GM21515 (cell line): ENCODE data around the gene TUBA8.

ENCODE experiments used
- ATAC-seq: cut with Tn5 transposase; IDR thresholded peaks from one replicate; pipeline ENCODE4 v1.9.1; 2021; ENCODE audit not compliant: unreplicated experiment

The TUBA8 gene

DNA sequence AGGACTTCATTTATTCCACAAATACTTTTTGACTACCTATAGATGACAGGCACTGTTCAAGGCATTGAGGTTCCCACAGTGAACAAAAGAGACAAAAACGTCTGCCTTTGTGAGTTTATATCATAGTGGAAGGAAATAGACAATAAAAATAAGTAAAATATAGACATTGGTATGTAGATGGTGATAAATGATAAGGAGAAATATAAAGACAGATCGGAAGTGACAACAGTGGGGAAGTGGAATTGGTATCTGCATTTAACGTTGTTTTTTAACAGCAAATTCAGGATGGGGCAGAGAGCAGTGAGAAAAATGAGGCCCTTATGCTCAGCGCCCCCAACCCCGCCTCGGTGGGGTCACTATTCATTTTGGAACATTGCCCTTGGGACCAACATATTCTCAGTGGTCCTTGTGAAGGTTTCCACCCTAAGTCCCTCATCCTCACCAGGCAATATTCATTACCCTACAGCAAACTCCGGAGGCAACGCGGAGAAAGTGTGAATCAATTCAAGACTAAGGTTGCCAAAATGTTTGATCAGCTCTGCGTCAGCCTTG is 33.4 kb upstream of the TUBA8 start:
- ATAC-seq = no peak

DNA sequence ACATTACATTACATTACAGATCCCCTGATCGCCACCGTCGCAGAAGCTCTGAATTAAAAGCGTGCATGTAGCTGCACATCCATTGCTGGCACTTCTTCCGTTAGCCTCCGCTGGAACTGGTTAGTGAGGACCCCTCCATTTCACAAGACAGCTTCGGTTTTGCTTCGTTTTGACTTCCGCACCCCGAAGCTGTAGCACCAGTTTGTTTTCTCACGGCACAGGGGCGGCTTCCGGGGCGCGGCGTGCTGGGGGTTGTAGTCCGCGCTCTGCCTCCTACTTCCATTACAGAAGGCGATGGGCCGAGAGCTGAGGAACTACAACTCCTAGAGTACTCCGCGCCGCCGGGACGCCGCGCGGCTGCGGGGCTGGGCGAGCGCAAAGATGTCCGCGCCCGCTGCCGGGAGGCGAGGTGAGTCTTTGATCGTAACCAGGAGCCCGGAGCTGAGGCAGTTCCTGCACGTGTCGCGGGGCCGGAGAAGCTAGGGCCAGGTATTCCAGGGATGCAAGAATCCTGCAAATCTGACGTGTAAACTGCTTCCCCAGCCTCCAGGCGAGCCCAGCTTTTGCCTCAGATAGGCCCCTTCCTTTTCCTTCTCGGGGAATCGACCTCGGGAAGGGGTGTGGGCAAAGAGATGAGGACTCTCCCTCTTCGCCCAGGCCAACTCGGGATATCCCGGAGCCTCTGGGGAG is 32.8 kb upstream of the TUBA8 start, which contains the start of gene PEX26:
Gene PEX26 (plus strand): TSS at position 352 of the 690 bp plus-strand sequence. CDS start 387 bp downstream, outside the sequence.
- ATAC-seq = peak; percentile 92

DNA sequence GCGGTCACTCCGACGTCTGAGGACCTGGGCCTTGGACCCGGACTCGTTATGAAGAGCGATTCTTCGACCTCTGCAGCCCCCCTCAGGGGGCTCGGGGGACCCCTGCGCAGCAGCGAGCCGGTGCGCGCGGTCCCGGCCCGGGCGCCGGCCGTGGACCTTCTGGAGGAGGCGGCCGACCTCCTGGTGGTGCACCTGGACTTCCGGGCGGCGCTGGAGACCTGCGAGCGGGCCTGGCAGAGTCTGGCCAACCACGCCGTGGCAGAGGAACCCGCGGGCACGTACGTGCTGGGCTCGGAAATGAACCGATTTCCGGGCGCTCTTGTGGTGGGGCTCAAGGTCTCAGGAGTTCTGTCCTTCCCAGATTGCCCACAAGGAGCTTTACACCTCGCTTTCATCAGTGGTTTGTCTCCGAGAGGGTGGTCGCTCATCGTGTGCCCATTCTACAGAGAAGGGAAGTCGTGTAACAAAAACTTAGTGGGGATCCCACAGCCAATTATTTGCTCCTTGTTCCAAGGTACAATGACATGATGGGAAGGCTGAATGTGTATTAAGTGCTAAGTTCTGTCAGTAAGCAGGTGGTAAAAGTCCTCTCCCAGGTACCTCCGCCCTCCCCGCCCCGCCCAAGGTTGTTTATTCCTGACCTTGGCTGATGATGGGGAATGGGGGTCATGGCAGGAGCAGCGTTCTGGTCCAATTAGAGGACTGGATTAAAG is 32.1 kb upstream of the TUBA8 start:
- peak; percentile 12 for ATAC-seq

DNA sequence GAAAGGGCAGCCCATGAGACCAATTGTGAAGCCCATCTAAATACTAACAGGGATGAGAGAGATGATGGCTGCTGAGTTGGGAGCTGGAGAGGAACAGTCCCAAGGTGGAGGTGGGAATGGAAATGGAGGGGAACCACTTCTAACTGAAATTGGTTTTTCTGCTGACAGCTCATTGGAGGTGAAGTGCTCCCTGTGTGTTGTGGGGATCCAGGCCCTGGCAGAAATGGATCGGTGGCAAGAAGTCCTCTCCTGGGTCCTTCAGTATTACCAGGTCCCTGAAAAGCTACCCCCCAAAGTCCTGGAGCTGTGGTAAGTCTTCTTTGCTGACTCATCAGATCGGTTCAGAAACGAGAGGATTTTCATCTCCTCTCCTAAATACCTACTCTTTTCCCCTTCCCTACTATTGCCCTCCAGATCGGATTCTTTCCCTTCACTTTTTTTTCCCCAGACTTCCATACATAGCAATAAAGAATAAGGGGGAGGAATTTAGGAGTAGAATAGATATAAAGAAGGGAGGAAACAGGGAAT is 30.8 kb upstream of the TUBA8 start:
- no peak for ATAC-seq

DNA sequence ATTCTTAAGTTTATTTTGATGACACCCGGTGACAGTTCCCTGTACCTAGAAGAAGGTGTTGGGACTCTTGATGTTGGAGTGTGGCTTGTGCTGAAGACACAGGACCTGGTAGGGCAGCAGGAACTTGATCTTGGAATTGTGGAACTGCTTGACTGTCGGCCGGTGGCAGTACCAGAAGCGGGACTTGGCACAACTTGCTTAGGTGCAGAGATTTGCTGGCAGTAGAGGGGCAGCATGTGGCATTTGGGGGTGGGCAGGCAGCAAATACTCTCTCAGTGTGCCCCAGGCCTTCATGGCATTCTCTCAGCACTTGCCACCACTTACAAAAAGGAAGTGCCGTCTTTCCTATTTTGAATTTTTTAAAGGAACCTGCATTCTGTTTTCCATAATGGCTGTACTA is 29.2 kb upstream of the TUBA8 start:
- no peak for ATAC-seq

DNA sequence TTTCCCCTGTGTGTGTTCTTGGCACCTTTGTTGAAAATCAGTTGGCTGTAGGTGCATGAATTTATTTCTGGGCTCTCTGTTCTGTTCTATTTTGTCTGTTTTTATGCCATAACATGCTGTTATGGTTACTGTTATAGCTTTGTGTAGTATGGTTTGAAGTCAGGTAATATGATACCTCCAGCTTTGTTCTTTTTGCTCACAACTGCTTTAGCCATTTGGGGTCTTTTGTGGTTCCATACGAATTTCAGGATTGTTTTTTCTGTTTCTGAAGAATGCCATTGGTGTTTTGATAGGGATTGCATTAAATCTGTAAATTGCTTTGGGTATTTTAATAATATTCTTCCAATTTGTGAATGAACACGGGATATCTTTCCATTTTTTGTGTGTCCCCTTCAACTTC is 28.1 kb upstream of the TUBA8 start:
- ATAC-seq = no peak

DNA sequence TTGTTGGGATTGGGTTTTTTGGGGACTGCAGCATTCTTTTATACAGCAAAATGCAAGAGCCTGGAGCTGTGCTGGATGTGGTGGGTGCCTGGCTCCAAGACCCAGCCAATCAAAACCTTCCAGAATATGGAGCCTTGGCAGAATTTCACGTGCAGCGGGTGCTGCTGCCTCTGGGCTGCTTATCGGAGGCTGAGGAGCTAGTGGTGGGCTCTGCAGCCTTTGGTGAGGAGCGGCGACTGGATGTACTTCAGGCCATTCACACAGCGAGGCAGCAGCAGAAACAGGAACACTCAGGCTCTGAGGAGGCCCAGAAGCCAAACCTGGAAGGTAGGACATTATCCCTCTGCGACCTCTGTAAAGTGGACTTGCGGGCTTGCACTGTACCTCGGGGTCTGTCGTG is 27.2 kb upstream of the TUBA8 start:
- ATAC-seq = no peak

DNA sequence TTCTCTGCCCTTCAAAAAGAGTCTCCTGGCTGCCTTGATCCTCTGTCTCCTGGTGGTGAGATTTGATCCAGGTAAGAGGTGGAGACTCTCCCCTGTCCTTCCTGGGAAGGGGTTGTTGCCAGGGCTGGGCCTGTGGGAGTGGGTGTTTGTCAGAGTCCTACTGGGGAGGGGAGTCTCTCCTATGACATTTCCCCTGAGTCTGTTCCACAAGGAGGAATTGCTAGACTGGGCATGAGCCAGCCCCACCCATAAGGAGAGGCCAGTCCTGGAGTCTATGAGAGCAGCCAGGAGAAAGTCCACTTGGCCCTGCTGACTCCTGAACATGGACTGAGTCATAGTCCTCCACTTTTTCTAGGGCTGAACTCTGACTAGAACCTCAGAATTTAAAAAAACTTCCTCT is 25.4 kb upstream of the TUBA8 start:
- ATAC-seq = no peak

DNA sequence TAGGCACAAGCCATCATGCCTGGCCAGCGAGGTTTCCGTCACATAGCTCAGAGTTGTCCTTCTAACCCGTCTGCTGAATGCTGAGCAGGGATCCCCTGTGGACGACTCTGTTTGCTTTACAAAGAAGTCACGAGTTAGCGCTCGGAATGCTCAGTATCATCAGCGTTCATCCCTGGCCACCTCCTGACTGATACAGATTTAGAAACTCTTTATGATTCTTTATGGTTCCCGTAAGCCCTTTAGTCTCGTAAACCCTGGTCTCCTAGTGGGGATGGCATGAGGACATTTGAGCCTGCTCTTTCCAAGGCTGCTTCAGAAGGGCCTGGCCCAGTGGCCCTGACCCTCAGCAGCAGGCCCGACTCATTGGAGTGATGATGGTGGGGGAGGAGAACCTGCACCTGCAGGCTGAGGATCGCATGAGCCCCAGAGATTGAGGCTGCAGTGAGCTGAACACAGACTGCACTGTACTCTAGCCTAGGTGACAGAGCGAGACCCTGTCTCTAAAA is 23.2 kb upstream of the TUBA8 start:
- no peak for ATAC-seq

DNA sequence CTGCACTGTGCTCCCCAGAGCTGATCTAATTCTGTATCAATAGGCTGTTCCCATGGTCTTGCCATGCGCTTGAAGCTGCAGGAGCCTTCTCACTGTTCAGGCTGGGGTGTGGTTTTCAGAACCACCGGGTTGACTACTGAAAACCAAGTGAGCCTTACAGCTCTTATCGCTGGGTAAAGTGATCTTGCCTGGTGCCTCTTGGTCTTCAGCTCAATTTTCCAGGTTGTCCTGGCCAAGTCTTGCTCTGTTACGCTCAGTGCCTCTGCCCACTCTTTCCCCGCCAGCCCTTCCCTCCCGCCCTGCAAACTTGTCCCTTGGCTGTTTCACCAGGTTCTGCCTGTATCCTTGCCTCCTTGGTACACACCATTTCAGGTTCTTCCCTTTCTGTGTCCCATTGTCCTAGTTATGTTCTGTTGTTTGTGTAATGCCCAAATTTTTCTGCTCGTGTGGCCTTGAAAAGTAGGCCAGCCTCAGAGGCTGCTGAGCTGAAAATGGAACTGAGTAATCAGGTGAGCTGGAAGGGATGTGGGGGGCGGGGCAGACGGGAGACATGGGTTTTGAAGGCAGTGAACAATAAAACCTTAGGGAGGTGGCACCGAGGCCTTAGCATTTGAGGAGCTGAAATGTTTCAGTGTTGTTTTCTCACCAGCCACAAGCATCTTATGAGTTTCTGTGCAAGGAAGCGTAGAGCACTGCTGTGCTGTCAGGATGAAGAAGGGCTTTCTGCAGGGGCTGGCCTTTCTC is 21.6 kb upstream of the TUBA8 start:
- ATAC-seq = no peak

DNA sequence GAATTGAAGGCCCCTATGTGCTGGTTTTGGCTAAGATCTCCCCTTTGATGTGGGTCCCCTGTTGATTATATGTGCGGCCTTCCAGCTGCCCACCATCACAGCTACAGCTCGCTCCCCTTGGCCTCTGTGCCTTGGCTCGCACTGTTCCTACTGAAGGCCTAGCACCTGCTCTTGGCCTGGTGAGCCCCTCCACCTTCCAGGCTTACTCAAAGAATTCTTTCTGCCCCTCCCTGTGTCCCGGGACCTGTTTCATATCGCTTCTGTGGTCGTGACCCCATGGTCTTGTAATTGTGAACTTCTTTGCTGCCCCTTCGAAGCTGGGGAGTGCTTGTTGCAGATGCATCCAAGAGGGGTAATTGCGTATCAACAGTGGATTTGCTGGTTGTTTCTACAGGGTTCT is 20.3 kb upstream of the TUBA8 start:
- no peak for ATAC-seq

DNA sequence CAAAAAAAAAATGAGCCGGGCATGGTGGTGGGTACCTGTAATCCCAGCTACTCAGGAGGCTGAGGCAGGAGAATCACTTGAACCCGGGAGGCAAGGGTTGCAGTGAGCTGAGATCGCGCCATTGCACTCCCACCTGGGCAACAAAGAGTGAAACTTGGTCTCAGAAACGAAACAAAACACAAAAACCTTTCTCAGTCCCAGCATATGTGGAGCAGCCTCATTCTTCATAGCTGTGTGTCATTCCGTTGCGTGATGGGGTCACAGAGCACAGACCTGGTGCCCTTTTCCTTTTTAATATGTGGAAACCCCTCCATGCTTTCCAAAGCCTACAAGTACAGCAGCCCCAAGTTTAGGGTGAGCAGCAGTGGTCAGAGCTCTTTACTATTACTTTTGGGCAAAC is 19.1 kb upstream of the TUBA8 start:
- no peak for ATAC-seq

DNA sequence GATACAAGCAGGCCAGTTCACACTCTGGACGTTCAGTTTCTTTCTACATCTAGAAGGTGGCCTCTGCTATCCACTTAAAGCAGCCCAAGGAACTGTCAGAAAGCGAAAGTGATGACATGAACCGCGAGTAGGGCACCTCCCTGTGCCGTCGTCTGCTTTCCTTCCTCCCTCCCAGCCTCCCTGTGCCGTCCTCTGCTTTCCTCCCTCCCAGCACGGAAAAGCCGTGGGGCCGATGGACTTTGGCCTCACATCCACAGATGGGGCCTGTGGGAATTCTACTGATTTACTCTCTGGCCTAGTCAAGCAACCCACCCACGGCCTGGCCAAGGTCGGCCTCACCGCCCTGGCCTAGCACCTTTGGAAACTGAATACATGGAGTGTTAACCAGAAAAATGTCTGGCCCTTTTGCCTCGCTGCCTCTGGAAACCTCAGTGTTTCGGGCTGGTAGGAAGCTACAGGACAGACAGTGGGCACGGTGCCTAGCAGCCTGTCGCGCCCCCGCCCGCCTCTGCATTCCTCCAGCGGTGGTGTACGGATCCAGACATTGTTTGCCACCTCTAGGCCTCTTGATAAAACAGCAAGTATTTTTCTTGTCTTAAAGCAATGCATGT is 18.6 kb upstream of the TUBA8 start:
- ATAC-seq = no peak

DNA sequence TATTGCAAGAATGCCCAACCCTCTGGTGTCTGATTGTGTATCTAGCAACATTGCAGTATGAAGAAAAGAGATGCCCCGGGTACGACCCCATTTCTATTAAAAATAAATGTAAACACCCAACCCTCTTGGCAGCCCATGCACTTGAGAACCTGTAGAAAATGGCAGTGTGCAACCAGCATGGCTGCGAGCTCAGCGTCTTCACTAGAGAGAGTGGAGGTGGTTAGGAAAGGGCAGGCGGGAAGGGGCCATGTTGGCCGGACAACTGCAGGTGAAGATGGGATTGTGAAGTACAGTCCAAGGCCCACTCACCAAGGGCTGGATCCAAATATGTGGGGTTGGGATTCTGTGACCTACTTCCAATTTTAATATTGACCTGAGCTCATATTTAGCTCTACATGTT is 16.9 kb upstream of the TUBA8 start:
- ATAC-seq = no peak

DNA sequence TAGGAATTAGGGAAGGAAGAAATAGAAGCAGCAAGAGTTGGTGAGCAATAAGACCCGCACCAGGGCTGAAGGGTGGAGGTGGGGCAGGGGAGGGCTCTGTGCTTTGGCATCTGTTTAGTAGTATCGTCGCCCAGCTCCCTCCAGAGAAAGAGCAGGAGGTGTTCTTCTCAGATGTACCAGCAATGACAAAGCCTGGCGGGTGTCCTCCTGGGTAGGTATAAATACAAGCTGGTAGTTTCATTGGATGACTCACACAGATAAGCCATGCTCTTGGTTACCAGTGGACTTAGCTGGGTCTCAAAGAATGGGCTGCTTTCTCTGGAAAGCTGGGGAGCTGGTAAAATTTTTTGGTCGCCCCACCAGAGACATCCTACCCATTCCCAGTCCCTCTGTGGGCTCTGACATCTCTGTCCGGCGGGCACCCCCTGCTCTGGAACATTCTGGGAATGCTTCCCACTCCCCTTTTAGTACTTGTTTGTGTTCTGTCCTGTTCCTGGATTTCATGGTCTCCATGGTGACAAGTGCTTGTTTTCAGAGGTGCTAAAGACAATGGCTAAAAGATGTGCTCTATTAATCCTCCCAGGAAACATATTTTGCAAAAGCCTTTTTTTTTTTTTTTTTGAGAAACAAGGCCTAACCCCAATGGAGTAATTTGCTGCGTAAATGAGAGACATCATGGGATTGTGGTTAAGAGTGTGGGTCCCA is 15.4 kb upstream of the TUBA8 start:
- ATAC-seq = no peak

DNA sequence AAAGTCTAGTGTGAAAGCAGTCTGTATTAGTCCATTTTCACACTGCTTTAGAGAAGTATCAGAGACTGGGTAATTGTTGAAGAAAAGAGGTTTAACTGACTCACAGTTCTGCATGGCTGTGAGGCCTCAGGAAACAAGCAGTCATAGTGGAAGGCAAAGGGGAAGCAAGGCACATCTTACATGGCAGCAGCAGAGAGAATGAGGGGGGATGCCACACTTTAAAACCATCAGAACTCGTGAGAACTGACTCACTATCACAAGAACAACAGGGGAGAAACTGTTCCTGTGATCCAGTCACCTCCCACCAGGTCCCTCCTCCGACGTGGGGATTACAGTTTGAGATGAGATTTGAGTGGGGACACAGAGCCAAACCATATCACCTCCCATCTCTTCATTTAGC is 13.8 kb upstream of the TUBA8 start:
- ATAC-seq = no peak

DNA sequence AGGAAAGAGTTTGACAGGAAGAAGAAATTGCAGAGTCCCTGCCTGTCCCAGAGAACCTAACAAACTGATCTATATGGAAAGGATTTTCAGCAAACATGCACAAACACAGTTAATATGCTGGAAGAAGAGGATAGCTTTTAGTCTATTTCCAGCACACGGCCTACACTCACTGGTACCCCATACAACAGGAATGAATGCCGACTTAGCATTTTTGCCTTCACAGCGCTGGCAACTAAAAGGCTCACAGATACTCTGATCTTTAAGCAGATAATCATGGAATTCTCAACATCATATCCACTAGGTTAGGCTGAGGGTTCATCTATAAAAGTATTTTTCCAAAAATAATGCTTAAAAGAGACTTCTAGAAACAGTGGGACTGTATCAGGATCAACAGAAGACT is 9.8 kb upstream of the TUBA8 start:
- no peak for ATAC-seq

DNA sequence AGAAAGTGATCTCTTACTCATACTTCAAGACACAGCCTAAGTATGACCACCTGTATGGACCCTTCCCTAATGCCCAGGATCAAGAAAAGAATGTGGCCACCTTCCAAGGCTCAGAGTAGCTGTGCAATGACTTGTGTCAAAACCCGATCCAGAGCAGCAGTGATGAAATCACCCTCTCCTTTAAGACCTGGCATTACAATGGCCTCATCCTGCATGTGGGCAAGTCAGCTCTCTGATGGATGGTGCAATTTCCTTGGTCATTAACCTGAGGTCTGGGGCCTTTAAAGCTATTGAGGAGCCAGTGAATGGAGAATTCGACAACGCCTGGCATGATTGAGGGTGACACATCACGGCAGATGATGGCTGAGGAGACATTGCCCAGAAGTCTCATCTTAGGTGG is 9.1 kb upstream of the TUBA8 start:
- ATAC-seq = no peak

DNA sequence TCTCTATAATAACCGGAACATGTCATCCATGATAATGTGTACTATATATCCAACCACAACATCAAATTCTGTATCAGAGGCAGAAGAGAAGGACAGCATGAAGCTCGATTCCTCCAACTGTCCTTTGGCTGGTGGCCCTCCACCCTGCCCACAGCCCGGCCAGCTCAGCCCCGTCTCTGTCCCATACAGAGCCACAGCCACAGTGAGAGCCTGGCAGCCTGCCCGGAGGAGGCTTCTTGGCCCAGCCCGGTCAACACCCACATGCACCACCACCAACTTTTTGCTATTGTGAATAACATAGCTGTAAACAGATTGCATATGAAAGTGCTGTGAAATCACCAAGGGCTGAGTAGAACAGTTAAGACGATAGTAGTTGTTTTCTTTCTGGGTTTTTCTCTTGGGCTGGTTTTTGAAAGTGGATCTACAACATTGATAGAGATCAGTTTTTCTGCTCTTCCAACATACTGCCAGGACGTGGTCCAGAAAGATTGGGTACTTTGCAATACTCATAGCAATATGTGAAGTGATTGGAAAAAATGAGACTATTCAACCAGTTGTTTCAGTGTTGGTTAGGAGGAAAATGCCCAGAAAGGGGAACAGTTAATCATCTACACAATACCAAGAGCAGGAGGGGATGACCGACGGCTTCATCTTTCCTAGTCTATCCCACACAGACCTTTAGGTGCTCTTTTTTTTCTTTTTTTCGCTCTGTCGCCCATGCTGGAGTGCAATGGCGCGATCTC is 6.9 kb upstream of the TUBA8 start:
- no peak for ATAC-seq

DNA sequence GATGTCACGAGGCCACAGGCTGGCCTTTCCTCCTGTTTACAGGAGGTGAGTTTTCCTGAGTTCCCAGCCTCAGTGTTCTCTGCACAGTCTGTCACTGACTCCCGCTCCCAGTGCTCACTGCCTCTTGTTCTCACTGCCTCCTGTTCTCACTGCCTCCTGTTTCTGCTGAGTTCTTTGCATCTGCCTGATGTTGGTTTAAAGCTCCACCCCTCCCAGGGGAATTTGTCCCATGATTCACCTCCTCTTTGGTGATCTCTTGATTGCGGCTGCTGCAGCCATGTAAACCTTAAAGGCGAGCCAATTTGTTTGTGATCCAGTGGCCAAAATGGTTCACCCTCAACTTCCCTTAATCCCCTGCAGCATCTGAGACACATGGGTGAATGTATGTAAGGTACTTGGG is 6.0 kb upstream of the TUBA8 start:
- ATAC-seq = no peak
